OCI-LY1 (cell line): ENCODE data around the gene RERG.

Experiments
- H2AFZ ChIP-seq: fragments of 200-600 bp; sonication (generic), shearing (Covaris generic); 2 replicates; pipeline ENCODE4 v1.6.0; 2014; ENCODE audit warnings: antibody characterized with exemption, mild to moderate bottlenecking, low read length
- H3F3A ChIP-seq: fragments of 200-600 bp; sonication (generic), shearing (Covaris generic); 2 replicates; pipeline ENCODE4 v1.6.0; 2014; ENCODE audit warnings: mild to moderate bottlenecking, antibody characterized with exemption, low read length, moderate library complexity; ENCODE audit not compliant: insufficient read depth
- H3K27ac ChIP-seq: fragments of 200-600 bp; sonication (generic); 2 replicates; pipeline ENCODE4 v1.5.1; 2014; ENCODE audit warnings: low read length, mixed run types, mild to moderate bottlenecking, low read depth; ENCODE audit not compliant: poor library complexity, severe bottlenecking
- H3K27me3 ChIP-seq: fragments of 200-600 bp; sonication (generic); 2 replicates; pipeline ENCODE4 v1.6.0; 2014; ENCODE audit warnings: antibody characterized with exemption, mild to moderate bottlenecking, low read length, moderate library complexity; ENCODE audit not compliant: insufficient read depth
- H3K36me3 ChIP-seq: fragments of 200-600 bp; sonication (generic); 2 replicates; pipeline ENCODE4 v1.6.1; 2014; ENCODE audit warnings: mild to moderate bottlenecking, antibody characterized with exemption, low read length, moderate library complexity, mixed read lengths; ENCODE audit not compliant: insufficient read depth
- H3K4me1 ChIP-seq: fragments of 200-600 bp; sonication (generic); 2 replicates; pipeline ENCODE4 v1.5.1; 2014; ENCODE audit warnings: mild to moderate bottlenecking, low read length, moderate library complexity; ENCODE audit not compliant: insufficient read depth, severe bottlenecking
- H3K4me2 ChIP-seq: fragments of 200-600 bp; sonication (generic), shearing (Covaris generic); 2 replicates; pipeline ENCODE4 v1.6.1; 2014; ENCODE audit warnings: low read length
- H3K4me3 ChIP-seq: fragments of 200-600 bp; sonication (generic); 2 replicates; pipeline ENCODE4 v1.5.1; 2014; ENCODE audit warnings: low read length, low read depth, mild to moderate bottlenecking, mixed read lengths; ENCODE audit not compliant: poor library complexity, severe bottlenecking
- H3K79me2 ChIP-seq: fragments of 200-600 bp; shearing (Covaris generic); 2 replicates; pipeline ENCODE4 v1.6.1; 2016; ENCODE audit warnings: mixed run types, low read length, mixed read lengths; ENCODE audit not compliant: insufficient read depth
- H3K9ac ChIP-seq: fragments of 200-600 bp; sonication (generic), shearing (Covaris generic); 2 replicates; pipeline ENCODE4 v1.6.1; 2014; ENCODE audit warnings: mild to moderate bottlenecking, low read length, mixed read lengths
- H3K9me2 ChIP-seq: fragments of 200-600 bp; sonication (generic), shearing (Covaris generic); 2 replicates; pipeline ENCODE4 v1.6.1; 2014; ENCODE audit warnings: low read depth, mild to moderate bottlenecking, low read length, mixed read lengths
- H3K9me3 ChIP-seq: fragments of 200-600 bp; shearing (Covaris generic); 2 replicates; pipeline ENCODE4 v1.6.1; 2014; ENCODE audit warnings: low read length, mixed read lengths
- H4K20me1 ChIP-seq: fragments of 200-600 bp; sonication (generic), shearing (Covaris generic); 2 replicates; pipeline ENCODE4 v1.6.0; 2016; ENCODE audit warnings: mild to moderate bottlenecking, low read length; ENCODE audit not compliant: insufficient read depth
- CTCF ChIP-seq: fragments of 200-600 bp; sonication (generic), shearing (Covaris generic); IDR thresholded peaks from 2 replicates; pipeline ENCODE4 v1.5.1; 2017; ENCODE audit warnings: mild to moderate bottlenecking, antibody characterized with exemption, low read length, moderate library complexity, mixed read lengths
- EZH2 ChIP-seq: fragments of 200-600 bp; sonication (generic), shearing (Covaris generic); IDR thresholded peaks from 2 replicates; pipeline ENCODE4 v1.8.0; 2017; ENCODE audit warnings: borderline replicate concordance, mixed run types, mild to moderate bottlenecking, antibody characterized with exemption, low read length, moderate library complexity, mixed read lengths

Gene RERG

GRCh38 chr12:15234011-15234410 is 12.8 kb upstream of the RERG start:
- Histone ChIP-seq H4K20me1 (no peaks in the 10 kb centered on the region), H3K27ac (no peak overlapping the region), H2AFZ (no peak overlapping the region), H3K79me2 (no peaks in the 10 kb centered on the region), H3K4me1 (no peaks in the 10 kb centered on the region), H3K27me3 (no peaks in the 10 kb centered on the region), H3K4me3 (no peak overlapping the region), H3K9ac (no peak overlapping the region), H3K4me2 (no peak overlapping the region), H3K9me2 (no peaks in the 10 kb centered on the region), H3F3A (no peaks in the 10 kb centered on the region), H3K9me3 (no peaks in the 10 kb centered on the region), H3K36me3 (no peaks in the 10 kb centered on the region)
- no peak for TF ChIP-seq EZH2
- TF ChIP-seq CTCF: no peak

DNA sequence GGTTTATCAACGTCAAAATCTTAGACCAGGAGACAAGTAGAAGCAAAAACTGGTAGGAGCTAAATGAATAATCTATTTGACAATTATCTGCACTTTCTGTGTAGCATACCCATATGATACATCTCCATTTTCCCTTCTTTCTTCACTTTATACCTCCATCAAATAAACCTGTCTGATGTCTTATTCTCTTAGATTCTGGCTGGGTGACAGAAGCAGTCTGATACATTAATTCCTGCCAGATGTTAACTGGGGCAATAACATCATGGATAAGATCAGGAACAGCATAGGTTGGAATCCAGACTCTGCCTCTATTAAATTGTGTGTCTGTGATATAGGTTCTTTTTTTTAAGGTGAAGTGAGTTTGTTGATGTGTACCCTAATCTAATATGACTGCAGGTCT is 11.7 kb upstream of the RERG start:
- no peaks in the 10 kb centered on the region for H3K27me3 ChIP-seq
- H4K20me1 ChIP-seq: no peaks in the 10 kb centered on the region
- no peaks in the 10 kb centered on the region for H3K4me1 ChIP-seq
- no peak overlapping the region for H3K9ac ChIP-seq
- H2AFZ ChIP-seq: no peak overlapping the region
- no peak overlapping the region for H3K27ac ChIP-seq
- no peaks in the 10 kb centered on the region for H3F3A ChIP-seq
- H3K9me2 ChIP-seq: no peaks in the 10 kb centered on the region
- no peak for TF ChIP-seq CTCF
- no peak for TF ChIP-seq EZH2
- no peaks in the 10 kb centered on the region for H3K9me3 ChIP-seq
- H3K4me2 ChIP-seq: no peak overlapping the region
- H3K4me3 ChIP-seq: no peak overlapping the region
- H3K36me3 ChIP-seq: no peaks in the 10 kb centered on the region
- H3K79me2 ChIP-seq: no peaks in the 10 kb centered on the region

GRCh38 chr12:15231493-15231892 is 10.3 kb upstream of the RERG start:
- H3K27ac ChIP-seq: no peak overlapping the region
- H3K36me3 ChIP-seq: no peaks in the 10 kb centered on the region
- H3K9me3 ChIP-seq: no peaks in the 10 kb centered on the region
- no peak overlapping the region for H3K9ac ChIP-seq
- no peaks in the 10 kb centered on the region for H3K27me3 ChIP-seq
- H3F3A ChIP-seq: no peaks in the 10 kb centered on the region
- H3K9me2 ChIP-seq: no peaks in the 10 kb centered on the region
- no peak for TF ChIP-seq EZH2
- no peak for TF ChIP-seq CTCF
- H3K79me2 ChIP-seq: no peaks in the 10 kb centered on the region
- H4K20me1 ChIP-seq: no peaks in the 10 kb centered on the region
- no peak overlapping the region for H2AFZ ChIP-seq
- no peak overlapping the region for H3K4me3 ChIP-seq
- H3K4me2 ChIP-seq: no peak overlapping the region
- H3K4me1 ChIP-seq: no peaks in the 10 kb centered on the region
